ENCODE results near the gene CORO2B. TPM values are rescaled to one million over a fixed set of nuclear protein-coding genes. Genes with fewer than 3 reads are reported as not detected.

Gene CORO2B
- total RNA-seq, 1 donor from 2014 or later, result 21.3 TPM

- peaks cover 47% of the 10 kb centered on the region for H3K4me1 Mint-ChIP-seq
- TF ChIP-seq CTCF (conservative IDR thresholded peaks at IDR 0.05), result no peak
Observed at GRCh38 chr15:68641376-68641775, 62.6 kb downstream of the CORO2B start.

GRCh38 chr15:68642491-68642845 is 63.7 kb downstream of the CORO2B start:
- H3K9me3 Mint-ChIP-seq, result no peaks in the 10 kb centered on the region
- TF ChIP-seq CTCF (conservative IDR thresholded peaks at IDR 0.05), result no peak
- H3K36me3 Mint-ChIP-seq (ENCODE audit: low read depth), result peaks cover 2% of the 10 kb centered on the region
- H3K4me3 Mint-ChIP-seq, result no peak overlapping the region
- no peak overlapping the region for H3K27ac Mint-ChIP-seq (ENCODE audit: unreplicated experiment)
- no peak for DNase-seq (ENCODE audit: low read depth, low spot score)
- H3K27me3 Mint-ChIP-seq (ENCODE audit: low read depth), result no peaks in the 10 kb centered on the region
- peaks cover 43% of the 10 kb centered on the region for H3K4me1 Mint-ChIP-seq

More at GRCh38 chr15:68641376-68641775, 62.6 kb downstream of the CORO2B start:
- Mint-ChIP-seq H3K27ac (ENCODE audit: unreplicated experiment) (peak overlapping the region; percentile 87), H3K9me3 (no peaks in the 10 kb centered on the region), H3K36me3 (ENCODE audit: low read depth) (peaks cover 2% of the 10 kb centered on the region), H3K27me3 (ENCODE audit: low read depth) (no peaks in the 10 kb centered on the region), H3K4me3 (no peak overlapping the region)
- no peak for DNase-seq (ENCODE audit: low read depth, low spot score)

GRCh38 chr15:68643216-68643830 is 64.5 kb downstream of the CORO2B start:
- no peak for DNase-seq (ENCODE audit: low read depth, low spot score)
- H3K4me1 Mint-ChIP-seq, result peaks cover 37% of the 10 kb centered on the region
- TF ChIP-seq CTCF (conservative IDR thresholded peaks at IDR 0.05), result no peak
- no peak overlapping the region for H3K4me3 Mint-ChIP-seq
- H3K27me3 Mint-ChIP-seq (ENCODE audit: low read depth), result no peaks in the 10 kb centered on the region
- peaks cover 2% of the 10 kb centered on the region for H3K36me3 Mint-ChIP-seq (ENCODE audit: low read depth)
- no peaks in the 10 kb centered on the region for H3K9me3 Mint-ChIP-seq
- peak overlapping the region; percentile 98 for H3K27ac Mint-ChIP-seq (ENCODE audit: unreplicated experiment)

- H3K9me3 Mint-ChIP-seq, result no peaks in the 10 kb centered on the region
- DNase-seq (ENCODE audit: low read depth, low spot score), result no peak
- no peaks in the 10 kb centered on the region for H3K27me3 Mint-ChIP-seq (ENCODE audit: low read depth)
- peaks cover 32% of the 10 kb centered on the region for H3K4me1 Mint-ChIP-seq
- no peak overlapping the region for H3K27ac Mint-ChIP-seq (ENCODE audit: unreplicated experiment)
- no peak for TF ChIP-seq CTCF (conservative IDR thresholded peaks at IDR 0.05)
- no peak overlapping the region for H3K4me3 Mint-ChIP-seq
- peaks cover 2% of the 10 kb centered on the region for H3K36me3 Mint-ChIP-seq (ENCODE audit: low read depth)
Observed at GRCh38 chr15:68644083-68644904, 65.5 kb downstream of the CORO2B start.

- Mint-ChIP-seq H3K4me3 (no peak overlapping the region), H3K27me3 (ENCODE audit: low read depth) (no peaks in the 10 kb centered on the region), H3K36me3 (ENCODE audit: low read depth) (peaks cover 2% of the 10 kb centered on the region), H3K4me1 (peaks cover 30% of the 10 kb centered on the region), H3K9me3 (no peaks in the 10 kb centered on the region), H3K27ac (ENCODE audit: unreplicated experiment) (no peak overlapping the region)
- no peak for DNase-seq (ENCODE audit: low read depth, low spot score)
- no peak for TF ChIP-seq CTCF (conservative IDR thresholded peaks at IDR 0.05)
Observed at GRCh38 chr15:68644996-68645395, 66.2 kb downstream of the CORO2B start.

Measured in neural crest cell (in vitro differentiated cells).